DOHH2 (cell line): ENCODE results near the gene FZD1.

ENCODE experiments used
- H3F3A ChIP-seq: fragments of 200-600 bp; sonication (generic), shearing (Covaris generic); 2 replicates; pipeline ENCODE4 v1.6.0; 2016; ENCODE audit warnings: antibody characterized with exemption, mild to moderate bottlenecking; ENCODE audit not compliant: control insufficient read depth, insufficient read depth
- H3K27ac ChIP-seq: fragments of 200-600 bp; sonication (generic); 2 replicates; pipeline ENCODE4 v1.5.1; 2014; ENCODE audit warnings: low read depth, mild to moderate bottlenecking, low read length, moderate library complexity
- H3K27me3 ChIP-seq: fragments of 200-600 bp; sonication (generic); 2 replicates; pipeline ENCODE4 v1.6.1; 2014; ENCODE audit warnings: mild to moderate bottlenecking, low read length, mixed read lengths; ENCODE audit not compliant: control insufficient read depth
- H3K36me3 ChIP-seq: fragments of 200-600 bp; sonication (generic); 2 replicates; pipeline ENCODE4 v1.6.1; 2014; ENCODE audit warnings: mild to moderate bottlenecking, low read length, moderate library complexity, mixed read lengths; ENCODE audit not compliant: control insufficient read depth
- H3K4me1 ChIP-seq: fragments of 200-600 bp; sonication (generic); 2 replicates; pipeline ENCODE4 v1.6.1; 2014; ENCODE audit warnings: mild to moderate bottlenecking, low read length, mixed read lengths; ENCODE audit not compliant: control insufficient read depth
- H3K4me2 ChIP-seq: fragments of 200-600 bp; sonication (generic); 2 replicates; pipeline ENCODE4 v1.6.0; 2014; ENCODE audit warnings: mild to moderate bottlenecking, low read length, moderate library complexity
- H3K4me3 ChIP-seq: fragments of 200-600 bp; sonication (generic); 2 replicates; pipeline ENCODE4 v1.5.1; 2014; ENCODE audit warnings: mild to moderate bottlenecking, low read length, mixed read lengths
- H3K79me2 ChIP-seq: fragments of 200-600 bp; sonication (generic); 2 replicates; pipeline ENCODE4 v1.6.1; 2014; ENCODE audit warnings: mild to moderate bottlenecking, low read length, mixed read lengths; ENCODE audit not compliant: control insufficient read depth
- H3K9me2 ChIP-seq: fragments of 200-600 bp; sonication (generic); replicated peaks from 2 replicates; pipeline ENCODE4 v1.6.1; 2014; ENCODE audit warnings: mild to moderate bottlenecking, low read length, mixed read lengths; ENCODE audit not compliant: control insufficient read depth
- H3K9me3 ChIP-seq: fragments of 200-600 bp; sonication (generic); 2 replicates; pipeline ENCODE4 v1.6.1; 2014; ENCODE audit warnings: antibody characterized with exemption, low read length, mixed read lengths; ENCODE audit not compliant: control insufficient read depth, insufficient read depth
- H4K20me1 ChIP-seq: fragments of 200-600 bp; sonication (generic); 2 replicates; pipeline ENCODE4 v1.6.0; 2014; ENCODE audit warnings: low read depth, mild to moderate bottlenecking, antibody characterized with exemption, low read length, moderate library complexity; ENCODE audit not compliant: control insufficient read depth, insufficient read depth
- EZH2phosphoT487 ChIP-seq: fragments of 200-600 bp; sonication (generic); IDR thresholded peaks from 2 replicates; pipeline ENCODE4 v1.6.1; 2017; ENCODE audit warnings: borderline replicate concordance, mild to moderate bottlenecking, antibody characterized with exemption, low read length, moderate library complexity, mixed read lengths
- TF ChIP-seq, protein P1 (sequence below): fragments of 200-600 bp; sonication (generic); IDR thresholded peaks from one replicate; pipeline ENCODE4 v1.5.1; 2014; ENCODE audit warnings: antibody characterized with exemption, mild to moderate bottlenecking, low read depth, low read length; ENCODE audit not compliant: poor library complexity, severe bottlenecking

FZD1 gene

DNA sequence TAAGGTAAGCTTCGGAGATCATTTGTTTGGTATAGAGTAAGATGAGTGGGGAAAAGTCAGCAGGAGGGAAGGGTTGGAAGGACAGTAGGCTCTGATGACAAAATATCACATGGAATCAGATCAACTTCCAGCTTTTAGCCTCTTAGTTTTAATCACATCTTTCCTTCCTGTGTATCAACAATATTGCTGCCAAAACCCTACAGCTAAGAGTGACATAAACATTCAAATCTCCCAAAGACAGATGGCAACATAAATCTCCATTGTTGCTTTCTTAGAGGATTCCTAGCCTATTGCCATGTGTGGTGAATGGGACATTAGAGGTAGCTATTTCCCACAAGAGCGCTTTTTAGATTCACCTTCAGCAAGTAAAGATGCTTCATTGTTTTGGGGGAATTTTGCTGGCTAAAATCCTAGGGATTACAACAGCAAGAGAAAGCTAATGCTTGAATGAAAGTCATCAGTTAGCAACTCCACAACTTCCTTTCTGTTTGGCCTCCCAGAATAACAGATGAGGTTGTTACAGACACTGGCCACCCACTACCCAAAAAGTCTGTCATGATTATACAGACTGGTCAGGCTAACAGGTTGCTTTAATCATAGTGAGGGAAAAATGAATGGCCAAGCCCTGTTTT lies 35.2 kb upstream of the FZD1 start:
- Histone ChIP-seq H3K4me2 (no peak overlapping the region), H3K9me3 (no peaks in the 10 kb centered on the region), H3K27ac (no peak overlapping the region)

DNA sequence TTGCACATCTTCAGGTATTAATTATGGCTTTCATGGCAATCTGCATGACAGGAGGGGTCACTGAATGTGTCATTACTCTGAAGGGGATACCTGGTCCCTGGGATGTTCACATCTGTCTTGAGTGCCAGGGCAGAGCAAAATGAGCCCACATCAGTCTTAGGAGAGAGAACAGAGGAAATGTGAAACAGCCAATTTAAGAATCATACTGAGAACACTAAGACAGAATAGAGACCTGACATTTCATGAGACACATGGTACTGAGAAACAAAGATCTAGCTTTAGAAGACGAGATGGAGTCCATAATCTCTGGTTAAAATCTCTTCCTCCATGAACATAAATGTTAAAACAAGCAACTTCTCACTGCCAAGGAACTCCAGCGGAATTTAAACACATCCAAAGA lies 34.1 kb upstream of the FZD1 start:
- no peak overlapping the region for H3K27ac ChIP-seq

More for the DNA sequence above, 35.2 kb upstream of the FZD1 start:
- H3K36me3 ChIP-seq: no peaks in the 10 kb centered on the region
- no peaks in the 10 kb centered on the region for H3K79me2 ChIP-seq
- TF ChIP-seq, protein P1, sequence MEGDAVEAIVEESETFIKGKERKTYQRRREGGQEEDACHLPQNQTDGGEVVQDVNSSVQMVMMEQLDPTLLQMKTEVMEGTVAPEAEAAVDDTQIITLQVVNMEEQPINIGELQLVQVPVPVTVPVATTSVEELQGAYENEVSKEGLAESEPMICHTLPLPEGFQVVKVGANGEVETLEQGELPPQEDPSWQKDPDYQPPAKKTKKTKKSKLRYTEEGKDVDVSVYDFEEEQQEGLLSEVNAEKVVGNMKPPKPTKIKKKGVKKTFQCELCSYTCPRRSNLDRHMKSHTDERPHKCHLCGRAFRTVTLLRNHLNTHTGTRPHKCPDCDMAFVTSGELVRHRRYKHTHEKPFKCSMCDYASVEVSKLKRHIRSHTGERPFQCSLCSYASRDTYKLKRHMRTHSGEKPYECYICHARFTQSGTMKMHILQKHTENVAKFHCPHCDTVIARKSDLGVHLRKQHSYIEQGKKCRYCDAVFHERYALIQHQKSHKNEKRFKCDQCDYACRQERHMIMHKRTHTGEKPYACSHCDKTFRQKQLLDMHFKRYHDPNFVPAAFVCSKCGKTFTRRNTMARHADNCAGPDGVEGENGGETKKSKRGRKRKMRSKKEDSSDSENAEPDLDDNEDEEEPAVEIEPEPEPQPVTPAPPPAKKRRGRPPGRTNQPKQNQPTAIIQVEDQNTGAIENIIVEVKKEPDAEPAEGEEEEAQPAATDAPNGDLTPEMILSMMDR: no peak
- TF ChIP-seq EZH2phosphoT487: no peak
- no peaks in the 10 kb centered on the region for H4K20me1 ChIP-seq
- H3K27me3 ChIP-seq: 0 out of 2 replicates have a peak, but pooled peaks cover 3% of the 10 kb centered on the region
- H3K4me1 ChIP-seq: no peaks in the 10 kb centered on the region
- no peaks in the 10 kb centered on the region for H3F3A ChIP-seq
- no peak overlapping the region for H3K4me3 ChIP-seq
- no peaks in the 10 kb centered on the region for H3K9me2 ChIP-seq

DNA sequence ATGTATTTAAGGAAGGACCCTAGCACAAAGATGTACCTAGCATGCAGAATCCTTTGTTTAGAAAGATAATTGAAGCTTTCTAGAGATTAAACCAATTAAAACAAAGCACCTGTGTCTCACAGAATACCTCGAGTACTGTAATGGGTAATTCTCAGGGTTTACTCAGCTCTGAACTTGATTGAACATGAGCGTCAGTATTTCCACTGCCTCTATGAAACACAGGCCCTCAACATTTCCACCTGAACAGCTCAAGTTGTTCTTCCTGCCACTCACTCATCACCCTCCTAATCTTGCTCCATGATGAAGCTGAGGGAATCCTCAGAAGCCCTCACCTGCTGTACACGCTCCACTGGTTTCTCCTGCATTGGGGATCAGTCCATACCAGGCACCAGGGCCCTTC lies 33.7 kb upstream of the FZD1 start:
- no peak for TF ChIP-seq EZH2phosphoT487
- TF ChIP-seq, protein P1: no peak

More for the DNA sequence above, 34.1 kb upstream of the FZD1 start:
- Histone ChIP-seq H3K4me1 (no peaks in the 10 kb centered on the region), H3K79me2 (no peaks in the 10 kb centered on the region), H4K20me1 (no peaks in the 10 kb centered on the region), H3K36me3 (no peaks in the 10 kb centered on the region), H3K9me3 (no peaks in the 10 kb centered on the region), H3K4me3 (no peak overlapping the region), H3K27me3 (0 out of 2 replicates have a peak, but pooled peaks cover 3% of the 10 kb centered on the region), H3K4me2 (no peak overlapping the region), H3K9me2 (no peaks in the 10 kb centered on the region), H3F3A (no peaks in the 10 kb centered on the region)
- TF ChIP-seq EZH2phosphoT487: no peak
- TF ChIP-seq, protein P1: no peak

More for the DNA sequence above, 33.7 kb upstream of the FZD1 start:
- H3K79me2 ChIP-seq: no peaks in the 10 kb centered on the region
- H3F3A ChIP-seq: no peaks in the 10 kb centered on the region
- no peaks in the 10 kb centered on the region for H3K36me3 ChIP-seq
- H3K27me3 ChIP-seq: 0 out of 2 replicates have a peak, but pooled peaks cover 3% of the 10 kb centered on the region
- no peaks in the 10 kb centered on the region for H3K4me1 ChIP-seq
- no peaks in the 10 kb centered on the region for H3K9me2 ChIP-seq
- no peak overlapping the region for H3K4me2 ChIP-seq
- H3K9me3 ChIP-seq: no peaks in the 10 kb centered on the region
- H3K4me3 ChIP-seq: no peak overlapping the region
- no peaks in the 10 kb centered on the region for H4K20me1 ChIP-seq
- H3K27ac ChIP-seq: no peak overlapping the region
